Karpas-422 (cell line): Measurements from ENCODE around the gene LMO1. TPM values are rescaled to one million over a fixed set of nuclear protein-coding genes. Genes with fewer than 3 reads are reported as not detected.

ENCODE experiments used
- DNase-seq: peaks from one replicate; pipeline ENCODE4 v3.0.0-alpha.2; 2015
- H2AFZ ChIP-seq: fragments of 200-600 bp; sonication (generic); 2 replicates; pipeline ENCODE4 v1.6.1; 2014; ENCODE audit warnings: antibody characterized with exemption, low read length, mixed read lengths
- H3K27ac ChIP-seq: fragments of 200-600 bp; sonication (generic); 2 replicates; pipeline ENCODE4 v1.5.1; 2014; ENCODE audit warnings: mild to moderate bottlenecking, low read length, moderate library complexity
- H3K27me3 ChIP-seq: fragments of 200-600 bp; sonication (generic); 2 replicates; pipeline ENCODE4 v1.6.1; 2014; ENCODE audit warnings: low read length, mixed read lengths
- H3K36me3 ChIP-seq: fragments of 200-600 bp; sonication (generic); 2 replicates; pipeline ENCODE4 v1.6.1; 2014; ENCODE audit warnings: low read length, mixed read lengths; ENCODE audit not compliant: insufficient read depth
- H3K4me1 ChIP-seq: fragments of 200-600 bp; sonication (generic); 2 replicates; pipeline ENCODE4 v1.6.1; 2014; ENCODE audit warnings: mild to moderate bottlenecking, low read length, mixed read lengths
- H3K4me2 ChIP-seq: fragments of 200-600 bp; sonication (generic); 2 replicates; pipeline ENCODE4 v1.6.1; 2014; ENCODE audit warnings: low read length, low read depth, mild to moderate bottlenecking; ENCODE audit not compliant: poor library complexity, severe bottlenecking
- H3K4me3 ChIP-seq: fragments of 200-600 bp; sonication (generic); 2 replicates; pipeline ENCODE4 v1.5.1; 2014; ENCODE audit warnings: mild to moderate bottlenecking, antibody characterized with exemption, low read length, mixed read lengths
- H3K79me2 ChIP-seq: fragments of 200-600 bp; sonication (generic); 2 replicates; pipeline ENCODE4 v1.6.1; 2014; ENCODE audit warnings: mild to moderate bottlenecking, low read length, mixed read lengths
- H3K9ac ChIP-seq: fragments of 200-600 bp; sonication (generic); 2 replicates; pipeline ENCODE4 v1.6.0; 2014; ENCODE audit warnings: low read length
- H3K9me2 ChIP-seq: fragments of 200-600 bp; sonication (generic), shearing (Covaris generic); replicated peaks from 2 replicates; pipeline ENCODE4 v1.6.0; 2014; ENCODE audit warnings: mild to moderate bottlenecking, low read length, moderate library complexity; ENCODE audit not compliant: insufficient read depth
- H3K9me3 ChIP-seq: fragments of 300-700, 200-600 bp; sonication (generic); 2 replicates; pipeline ENCODE4 v1.6.1; 2014; ENCODE audit warnings: low read length, mixed read lengths
- H4K20me1 ChIP-seq: fragments of 200-600 bp; sonication (generic); 2 replicates; pipeline ENCODE4 v1.6.1; 2014; ENCODE audit warnings: mild to moderate bottlenecking, antibody characterized with exemption, low read length, low read depth; ENCODE audit not compliant: insufficient read depth
- total RNA-seq: library from RNA; depleted of rRNA; stranded (reverse); fragments of >200 nt; shearing (Covaris generic); gene quantifications from 2 replicates; pipeline ENCODE4 v1.2.3, GENCODE V29; 2014; ENCODE audit warnings: low replicate concordance

The LMO1 gene
- total RNA-seq, 1 experiment from 2014 or later = not detected

- H3K4me3 ChIP-seq = no peak overlapping the region
Measured at GRCh38 chr11:8242118-8242475, 21.6 kb downstream of the LMO1 start.

GRCh38 chr11:8241373-8242117, 22.1 kb downstream of the LMO1 start:
- Histone ChIP-seq H3K36me3 (no peaks in the 10 kb centered on the region), H3K9ac (no peak overlapping the region), H3K9me3 (no peaks in the 10 kb centered on the region), H2AFZ (no peak overlapping the region), H3K79me2 (no peaks in the 10 kb centered on the region), H3K4me2 (no peak overlapping the region), H3K4me1 (no peaks in the 10 kb centered on the region), H3K9me2 (no peaks in the 10 kb centered on the region), H3K27ac (no peak overlapping the region), H4K20me1 (no peaks in the 10 kb centered on the region), H3K27me3 (no peaks in the 10 kb centered on the region), H3K4me3 (no peak overlapping the region)
- no peak for DNase-seq

More at GRCh38 chr11:8242118-8242475, 21.6 kb downstream of the LMO1 start:
- no peak overlapping the region for H3K9ac ChIP-seq
- no peaks in the 10 kb centered on the region for H4K20me1 ChIP-seq
- no peaks in the 10 kb centered on the region for H3K9me2 ChIP-seq
- DNase-seq = no peak
- no peaks in the 10 kb centered on the region for H3K9me3 ChIP-seq
- H2AFZ ChIP-seq = no peak overlapping the region
- H3K4me1 ChIP-seq = no peaks in the 10 kb centered on the region
- H3K27me3 ChIP-seq = no peaks in the 10 kb centered on the region
- H3K36me3 ChIP-seq = no peaks in the 10 kb centered on the region
- H3K27ac ChIP-seq = no peak overlapping the region
- no peaks in the 10 kb centered on the region for H3K79me2 ChIP-seq
- H3K4me2 ChIP-seq = no peak overlapping the region

- no peaks in the 10 kb centered on the region for H3K4me1 ChIP-seq
- no peaks in the 10 kb centered on the region for H3K9me2 ChIP-seq
- H3K4me3 ChIP-seq = no peak overlapping the region
- H4K20me1 ChIP-seq = no peaks in the 10 kb centered on the region
- H3K27me3 ChIP-seq = no peaks in the 10 kb centered on the region
- H3K4me2 ChIP-seq = no peak overlapping the region
- DNase-seq = no peak
- no peaks in the 10 kb centered on the region for H3K36me3 ChIP-seq
- no peaks in the 10 kb centered on the region for H3K9me3 ChIP-seq
- H3K27ac ChIP-seq = no peak overlapping the region
- no peak overlapping the region for H2AFZ ChIP-seq
- no peaks in the 10 kb centered on the region for H3K79me2 ChIP-seq
- H3K9ac ChIP-seq = no peak overlapping the region
Measured at GRCh38 chr11:8239536-8240228, 24.0 kb downstream of the LMO1 start.

- H4K20me1 ChIP-seq = no peaks in the 10 kb centered on the region
- H3K79me2 ChIP-seq = no peaks in the 10 kb centered on the region
- no peak overlapping the region for H2AFZ ChIP-seq
- no peak overlapping the region for H3K9ac ChIP-seq
- no peak overlapping the region for H3K27ac ChIP-seq
- H3K9me2 ChIP-seq = no peaks in the 10 kb centered on the region
- no peak overlapping the region for H3K4me3 ChIP-seq
- no peaks in the 10 kb centered on the region for H3K27me3 ChIP-seq
- H3K4me1 ChIP-seq = no peaks in the 10 kb centered on the region
- H3K36me3 ChIP-seq = no peaks in the 10 kb centered on the region
- no peak for DNase-seq
- no peak overlapping the region for H3K4me2 ChIP-seq
- H3K9me3 ChIP-seq = no peaks in the 10 kb centered on the region
Measured at GRCh38 chr11:8239040-8239439, 24.6 kb downstream of the LMO1 start.

- no peak for DNase-seq
- Histone ChIP-seq H2AFZ (no peak overlapping the region), H4K20me1 (no peaks in the 10 kb centered on the region), H3K4me1 (no peaks in the 10 kb centered on the region), H3K27me3 (no peaks in the 10 kb centered on the region), H3K9ac (no peak overlapping the region), H3K9me2 (no peaks in the 10 kb centered on the region), H3K79me2 (no peaks in the 10 kb centered on the region), H3K4me2 (no peak overlapping the region), H3K9me3 (no peaks in the 10 kb centered on the region), H3K27ac (no peak overlapping the region), H3K4me3 (no peak overlapping the region), H3K36me3 (no peaks in the 10 kb centered on the region)
Measured at GRCh38 chr11:8237453-8237852, 26.2 kb downstream of the LMO1 start.

- no peaks in the 10 kb centered on the region for H3K4me1 ChIP-seq
Measured at GRCh38 chr11:8235925-8236324, 27.8 kb downstream of the LMO1 start.

GRCh38 chr11:8234910-8235309, 28.8 kb downstream of the LMO1 start:
- Histone ChIP-seq H3K36me3 (no peaks in the 10 kb centered on the region), H3K9ac (no peak overlapping the region), H3K4me1 (no peaks in the 10 kb centered on the region), H3K4me3 (no peak overlapping the region), H2AFZ (no peak overlapping the region), H3K27ac (no peak overlapping the region), H3K79me2 (no peaks in the 10 kb centered on the region), H3K9me3 (no peaks in the 10 kb centered on the region), H4K20me1 (no peaks in the 10 kb centered on the region), H3K4me2 (no peak overlapping the region), H3K27me3 (no peaks in the 10 kb centered on the region), H3K9me2 (no peaks in the 10 kb centered on the region)
- DNase-seq = no peak

More at GRCh38 chr11:8235925-8236324, 27.8 kb downstream of the LMO1 start:
- no peak overlapping the region for H3K4me2 ChIP-seq
- H2AFZ ChIP-seq = no peak overlapping the region
- no peaks in the 10 kb centered on the region for H3K27me3 ChIP-seq
- H3K4me3 ChIP-seq = no peak overlapping the region
- no peaks in the 10 kb centered on the region for H3K9me3 ChIP-seq
- H4K20me1 ChIP-seq = no peaks in the 10 kb centered on the region
- H3K9me2 ChIP-seq = no peaks in the 10 kb centered on the region
- no peaks in the 10 kb centered on the region for H3K79me2 ChIP-seq
- no peaks in the 10 kb centered on the region for H3K36me3 ChIP-seq
- DNase-seq = no peak
- H3K27ac ChIP-seq = no peak overlapping the region
- no peak overlapping the region for H3K9ac ChIP-seq

GRCh38 chr11:8234425-8234821, 29.3 kb downstream of the LMO1 start:
- no peak overlapping the region for H3K27ac ChIP-seq

More at GRCh38 chr11:8234425-8234821, 29.3 kb downstream of the LMO1 start:
- Histone ChIP-seq H3K4me2 (no peak overlapping the region), H3K9me3 (no peaks in the 10 kb centered on the region), H4K20me1 (no peaks in the 10 kb centered on the region), H3K79me2 (no peaks in the 10 kb centered on the region), H3K27me3 (no peaks in the 10 kb centered on the region), H3K4me3 (no peak overlapping the region), H3K4me1 (no peaks in the 10 kb centered on the region), H2AFZ (no peak overlapping the region), H3K9me2 (no peaks in the 10 kb centered on the region), H3K9ac (no peak overlapping the region), H3K36me3 (no peaks in the 10 kb centered on the region)
- no peak for DNase-seq
